ENCODE measurements around the gene SMOC1.

SMOC1 gene

DNA sequence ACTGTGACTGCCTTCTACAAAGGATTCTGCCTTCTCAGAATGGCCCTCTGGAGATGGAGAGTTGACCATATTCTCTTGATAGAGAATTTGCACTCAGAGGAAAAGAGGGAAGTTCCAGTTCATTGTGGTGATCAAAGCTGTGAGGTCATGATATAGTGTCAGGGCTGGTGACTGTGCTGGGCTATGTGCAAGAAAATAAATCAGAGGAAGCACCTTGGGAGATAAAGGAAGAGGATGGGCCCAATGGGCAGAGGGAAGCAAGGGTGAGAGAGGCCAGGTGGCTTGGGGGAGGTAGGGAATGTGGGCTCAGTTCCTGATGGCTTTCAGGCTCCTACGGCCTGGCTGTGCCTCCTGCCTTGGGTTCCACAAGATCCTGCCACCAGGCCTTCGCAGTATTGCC is 163.8 kb downstream of the SMOC1 start:
- Histone ChIP-seq H3K27me3 (peaks cover 0 to 3% of the 10 kb centered on the region in 2 donors), H3K27ac (no peak overlapping the region), H3K4me3 (no peak overlapping the region), H3K36me3 (no peaks in the 10 kb centered on the region), H3K4me1 (no peaks in the 10 kb centered on the region), H3K9me3 (no peaks in the 10 kb centered on the region)
- TF ChIP-seq, protein P1, sequence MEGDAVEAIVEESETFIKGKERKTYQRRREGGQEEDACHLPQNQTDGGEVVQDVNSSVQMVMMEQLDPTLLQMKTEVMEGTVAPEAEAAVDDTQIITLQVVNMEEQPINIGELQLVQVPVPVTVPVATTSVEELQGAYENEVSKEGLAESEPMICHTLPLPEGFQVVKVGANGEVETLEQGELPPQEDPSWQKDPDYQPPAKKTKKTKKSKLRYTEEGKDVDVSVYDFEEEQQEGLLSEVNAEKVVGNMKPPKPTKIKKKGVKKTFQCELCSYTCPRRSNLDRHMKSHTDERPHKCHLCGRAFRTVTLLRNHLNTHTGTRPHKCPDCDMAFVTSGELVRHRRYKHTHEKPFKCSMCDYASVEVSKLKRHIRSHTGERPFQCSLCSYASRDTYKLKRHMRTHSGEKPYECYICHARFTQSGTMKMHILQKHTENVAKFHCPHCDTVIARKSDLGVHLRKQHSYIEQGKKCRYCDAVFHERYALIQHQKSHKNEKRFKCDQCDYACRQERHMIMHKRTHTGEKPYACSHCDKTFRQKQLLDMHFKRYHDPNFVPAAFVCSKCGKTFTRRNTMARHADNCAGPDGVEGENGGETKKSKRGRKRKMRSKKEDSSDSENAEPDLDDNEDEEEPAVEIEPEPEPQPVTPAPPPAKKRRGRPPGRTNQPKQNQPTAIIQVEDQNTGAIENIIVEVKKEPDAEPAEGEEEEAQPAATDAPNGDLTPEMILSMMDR (IDR thresholded peaks at IDR 0.05): no peak
- intact Hi-C loops (cut with DNase I; ENCODE audit: low total_unique reads): no loop called here
- no peak for DNase-seq

DNA sequence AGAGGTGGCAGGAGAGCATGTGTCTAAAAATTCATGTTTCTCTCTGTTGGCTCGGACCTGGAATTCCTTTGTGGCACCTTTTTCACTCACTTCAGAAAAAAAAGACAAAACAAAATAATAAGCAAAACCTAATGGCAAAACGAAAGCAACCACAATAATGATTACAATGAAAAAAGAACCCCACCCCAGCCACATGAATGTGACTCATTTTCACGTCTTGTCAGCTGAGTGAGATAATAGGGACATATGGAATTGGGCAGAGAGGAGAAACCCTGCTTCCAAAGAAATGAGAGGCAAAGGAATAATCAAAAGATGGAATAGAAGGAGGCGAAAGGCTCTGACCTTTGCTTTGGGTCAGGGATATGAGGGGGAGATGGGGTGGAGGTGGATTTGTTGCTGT is 166.1 kb downstream of the SMOC1 start:
- Histone ChIP-seq H3K27ac (no peak overlapping the region), H3K9me3 (no peaks in the 10 kb centered on the region), H3K27me3 (peaks cover 0 to 3% of the 10 kb centered on the region in 2 donors), H3K4me3 (no peak overlapping the region), H3K4me1 (no peaks in the 10 kb centered on the region), H3K36me3 (no peaks in the 10 kb centered on the region)
- TF ChIP-seq, protein P1 (IDR thresholded peaks at IDR 0.05): no peak
- DNase-seq: no peak
- intact Hi-C loops (cut with DNase I; ENCODE audit: low total_unique reads): no loop called here

DNA sequence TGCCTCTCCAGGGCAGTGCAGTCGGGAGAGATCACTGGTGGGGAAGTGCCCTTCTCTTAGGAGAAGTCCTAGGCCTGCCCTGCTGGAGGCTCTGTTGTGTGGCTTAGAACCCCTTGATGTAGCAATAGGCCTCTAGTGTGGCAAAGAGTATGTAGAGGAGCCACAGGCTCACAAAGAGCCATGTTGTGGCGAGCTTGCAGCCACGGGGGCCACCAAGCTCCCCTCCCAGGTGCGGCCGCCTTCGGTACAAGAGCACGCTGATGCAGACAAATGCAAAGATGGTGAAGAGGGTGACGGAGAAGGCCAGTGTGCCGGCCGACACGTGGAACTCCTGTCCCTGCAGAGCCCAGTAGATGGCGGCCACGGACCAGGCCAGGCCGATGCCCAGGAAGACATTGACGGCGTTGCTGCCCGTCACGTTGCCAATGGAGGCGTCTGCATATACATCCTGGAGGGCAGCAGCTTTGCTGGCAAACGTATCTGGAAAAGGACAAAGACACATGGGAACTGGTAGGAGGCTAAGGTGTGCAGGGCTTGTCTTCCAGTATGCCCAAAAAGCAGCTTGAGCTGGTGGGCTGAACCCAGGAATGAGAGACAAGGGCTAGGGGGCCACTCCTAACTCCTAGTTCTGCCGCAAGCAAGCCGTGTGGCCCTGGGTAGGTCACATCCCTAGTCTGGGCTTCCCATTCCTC is 166.8 kb downstream of the SMOC1 start:
- intact Hi-C loops (cut with DNase I; ENCODE audit: low total_unique reads): no loop called here

DNA sequence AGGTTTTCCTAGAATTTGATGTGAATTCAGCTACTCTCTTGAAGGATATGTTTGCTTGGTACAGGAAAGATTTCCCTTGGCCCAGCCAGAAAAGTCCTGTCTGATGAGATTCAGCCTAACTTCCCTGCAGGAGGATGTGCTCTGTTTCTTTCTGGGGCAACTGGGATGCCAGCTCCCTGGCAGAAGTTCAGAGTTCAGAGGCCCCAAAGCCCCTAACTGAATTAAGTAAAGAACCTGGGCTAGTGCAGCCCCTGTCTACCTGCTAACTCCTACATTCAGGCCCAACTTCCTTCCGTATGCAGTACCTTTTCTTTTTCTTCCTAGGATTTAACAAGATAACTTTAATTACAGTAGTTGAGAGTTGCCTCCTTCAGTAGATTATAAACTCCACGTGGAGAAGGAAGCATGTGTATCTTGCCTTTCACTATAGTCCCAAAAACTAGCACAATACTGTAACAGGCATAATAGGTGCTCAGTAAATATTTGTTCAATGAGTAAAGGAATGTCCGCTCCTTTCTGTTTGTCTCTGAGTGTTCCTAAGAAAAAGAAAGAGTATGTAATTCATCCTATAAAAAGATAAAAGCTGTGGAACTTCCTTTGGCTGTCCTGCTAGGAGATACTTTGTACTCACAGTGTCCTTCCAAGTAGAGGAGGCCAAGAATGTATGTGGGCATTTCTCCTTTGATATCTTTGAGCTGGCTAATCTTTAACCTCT is 168.5 kb downstream of the SMOC1 start:
- DNase-seq: no peak

More for the DNA sequence above, 166.8 kb downstream of the SMOC1 start:
- DNase-seq: no peak
- H3K4me3 ChIP-seq: no peak overlapping the region
- TF ChIP-seq, protein P1 (IDR thresholded peaks at IDR 0.05): peak; percentile 52 to 59
- H3K36me3 ChIP-seq: no peaks in the 10 kb centered on the region
- peaks cover 0 to 3% of the 10 kb centered on the region in 2 donors for H3K27me3 ChIP-seq
- no peaks in the 10 kb centered on the region for H3K4me1 ChIP-seq
- no peak overlapping the region for H3K27ac ChIP-seq
- no peaks in the 10 kb centered on the region for H3K9me3 ChIP-seq

DNA sequence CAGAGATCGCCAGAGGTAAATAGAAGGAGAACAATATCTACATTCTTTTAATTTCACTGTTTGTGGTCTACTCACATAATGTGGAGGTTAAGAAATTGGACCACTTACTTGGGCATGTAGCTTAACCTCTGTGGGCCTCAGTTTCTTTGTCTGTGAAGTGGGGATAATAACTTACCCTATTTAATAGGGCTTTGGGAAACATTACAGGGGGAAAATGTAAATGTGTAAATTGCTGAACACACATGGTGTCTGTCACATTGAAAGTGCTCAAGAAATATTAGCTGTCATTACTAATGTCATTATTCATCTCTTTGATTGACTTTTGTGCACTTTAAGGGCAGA is 169.1 kb downstream of the SMOC1 start:
- no peaks in the 10 kb centered on the region for H3K9me3 ChIP-seq
- H3K36me3 ChIP-seq: no peaks in the 10 kb centered on the region
- H3K4me1 ChIP-seq: no peaks in the 10 kb centered on the region
- intact Hi-C loops (cut with DNase I; ENCODE audit: low total_unique reads): no loop called here
- no peak for DNase-seq
- no peak overlapping the region for H3K4me3 ChIP-seq
- H3K27me3 ChIP-seq: no peaks in the 10 kb centered on the region
- H3K27ac ChIP-seq: no peak overlapping the region
- TF ChIP-seq, protein P1 (IDR thresholded peaks at IDR 0.05): no peak

More for the DNA sequence above, 168.5 kb downstream of the SMOC1 start:
- Histone ChIP-seq H3K4me1 (no peaks in the 10 kb centered on the region), H3K27ac (no peak overlapping the region), H3K36me3 (no peaks in the 10 kb centered on the region), H3K9me3 (no peaks in the 10 kb centered on the region), H3K4me3 (no peak overlapping the region), H3K27me3 (no peaks in the 10 kb centered on the region)
- TF ChIP-seq, protein P1 (IDR thresholded peaks at IDR 0.05): no peak
- intact Hi-C loops (cut with DNase I; ENCODE audit: low total_unique reads): no loop called here
